GM18909 (cell line): ENCODE data around the gene TRIM56.
"Not testable (repeated sequence)": the region's sequence is repeated elsewhere in the genome, so short reads cannot be mapped to it uniquely, and the experiment has no call there.

Experiments
- ATAC-seq: cut with Tn5 transposase; IDR thresholded peaks from one replicate; pipeline ENCODE4 v1.9.1; 2021; ENCODE audit warnings: mild to moderate bottlenecking; ENCODE audit not compliant: unreplicated experiment, poor library complexity

Gene TRIM56

GRCh38 chr7:101128040-101128834 lies 43.0 kb downstream of the TRIM56 start:
- ATAC-seq = no peak

- no peak for ATAC-seq
These were observed 44.4 kb downstream of the TRIM56 start for GRCh38 chr7:101129603-101130117.

- ATAC-seq = not testable (repeated sequence)
These were observed 47.6 kb downstream of the TRIM56 start for GRCh38 chr7:101132626-101133600.

- no peak for ATAC-seq
These were observed 48.5 kb downstream of the TRIM56 start for GRCh38 chr7:101133621-101134398.

- ATAC-seq = no peak
These were observed 49.2 kb downstream of the TRIM56 start for GRCh38 chr7:101134399-101134980.

- no peak for ATAC-seq
These were observed 52.5 kb downstream of the TRIM56 start for GRCh38 chr7:101137651-101138212.

- peak; percentile 77 for ATAC-seq
These were observed 53.1 kb downstream of the TRIM56 start for GRCh38 chr7:101138213-101138870.

GRCh38 chr7:101140339-101140699 lies 55.0 kb downstream of the TRIM56 start:
- no peak for ATAC-seq

- ATAC-seq = no peak
These were observed 55.6 kb downstream of the TRIM56 start for GRCh38 chr7:101140746-101141382.
